Psoas muscle (tissue), 8 donors: ENCODE results near the gene PKIB. TPM values are rescaled to one million over a fixed set of nuclear protein-coding genes. Genes with fewer than 3 reads are reported as not detected.

Source experiments
- ATAC-seq, 4 donors: fragments of 200-7000 bp; cut with Tn5 transposase; one replicate each; pipeline ENCODE4 v1.9.1; 2020; ENCODE audit warnings: moderate library complexity in 3 of 4, mild to moderate bottlenecking in 2 of 4
- DNase-seq, 2 donors: peaks; one replicate each; pipeline ENCODE4 v3.0.0-alpha.2; 2020
- H3K27ac ChIP-seq: fragments of 200-600 bp; one replicate; pipeline ENCODE4 v1.8.0; 2022
- H3K27me3 ChIP-seq, 3 donors: fragments of 200-600 bp in 1 of 3; one replicate each; pipeline versions ENCODE4 v1.6.1 to v1.8.0; 2013 to 2022; ENCODE audit warnings: low read length in 2 of 3, mild to moderate bottlenecking in 2 of 3, moderate library complexity in 1 of 3; ENCODE audit not compliant: insufficient read depth in 3 of 3
- H3K36me3 ChIP-seq, 2 donors: fragments of 200-600 bp in 1 of 2; one replicate each; pipeline versions ENCODE4 v1.6.1 to v1.8.0; 2013 to 2022; ENCODE audit warnings: low read depth in 1 of 2, mild to moderate bottlenecking in 1 of 2, moderate library complexity in 1 of 2; ENCODE audit not compliant: insufficient read depth in 1 of 2
- H3K4me1 ChIP-seq: fragments of 200-600 bp; one replicate; pipeline ENCODE4 v1.8.0; 2022
- H3K4me3 ChIP-seq: fragments of 200-600 bp; one replicate; pipeline ENCODE4 v1.8.0; 2022; ENCODE audit warnings: mild to moderate bottlenecking
- H3K9me3 ChIP-seq: fragments of 200-600 bp; one replicate; pipeline ENCODE4 v1.8.0; 2022
- WGBS, 3 donors: extraction: QIAGEN DNeasy Blood & Tissue Kit; methylation state at CpG; one replicate each; pipeline versions ENCODE4 v1.1.6 to v1.1.7; 2013; 5-methylcytosine and 5-hydroxymethylcytosine counted together
- intact Hi-C, 2 donors: fragments of 100-400 bp; cut with DNase I; formaldehyde crosslinking; loops; one replicate each; pipeline versions ENCODE4 v1.11.0 to v1.14.2; 2022
- polyA plus RNA-seq, 3 donors: library from polyadenylated mRNA; stranded (reverse); fragments of 200-250 nt; gene quantifications; one replicate each; pipeline ENCODE4 v1.2.3, GENCODE V29; 2013
- total RNA-seq, 4 donors: library from RNA; stranded (reverse); fragmentation: NEBNext Ultra II Directional in 2 of 4; extraction: Animal tissue kit (Norgen Biotek cat#: 25700) in 2 of 4; gene quantifications; one replicate each; pipeline versions ENCODE4 v1.2.1 to v1.2.4, GENCODE V29; 2021 to 2023
- TF ChIP-seq, protein P1 (sequence below): fragments of 200-600 bp; IDR thresholded peaks from one replicate; pipeline ENCODE4 v1.8.0; 2022; ENCODE audit warnings: antibody characterized with exemption
- donor health status: healthy with polysubstance abuse.
- donor health status: DM: no; HTN: no; CAD: no; lungs with moderate emphysema.
- donor health status: Bipolar disorder and iron deficiency.
- donor health status: healthy.
- donor health status: DM: yes; HTN: yes; CAD: no.
- donor health status: DM: no; HTN: no; CAD: no.
- donor health status: DM: no; HTN: no; CAD: no.
- donor health status: DM: yes; HTN: yes; CAD: no.

Gene PKIB
- total and polyA plus RNA-seq, 7 donors: 0.20 to 2.4 (median 0.59) TPM

DNA sequence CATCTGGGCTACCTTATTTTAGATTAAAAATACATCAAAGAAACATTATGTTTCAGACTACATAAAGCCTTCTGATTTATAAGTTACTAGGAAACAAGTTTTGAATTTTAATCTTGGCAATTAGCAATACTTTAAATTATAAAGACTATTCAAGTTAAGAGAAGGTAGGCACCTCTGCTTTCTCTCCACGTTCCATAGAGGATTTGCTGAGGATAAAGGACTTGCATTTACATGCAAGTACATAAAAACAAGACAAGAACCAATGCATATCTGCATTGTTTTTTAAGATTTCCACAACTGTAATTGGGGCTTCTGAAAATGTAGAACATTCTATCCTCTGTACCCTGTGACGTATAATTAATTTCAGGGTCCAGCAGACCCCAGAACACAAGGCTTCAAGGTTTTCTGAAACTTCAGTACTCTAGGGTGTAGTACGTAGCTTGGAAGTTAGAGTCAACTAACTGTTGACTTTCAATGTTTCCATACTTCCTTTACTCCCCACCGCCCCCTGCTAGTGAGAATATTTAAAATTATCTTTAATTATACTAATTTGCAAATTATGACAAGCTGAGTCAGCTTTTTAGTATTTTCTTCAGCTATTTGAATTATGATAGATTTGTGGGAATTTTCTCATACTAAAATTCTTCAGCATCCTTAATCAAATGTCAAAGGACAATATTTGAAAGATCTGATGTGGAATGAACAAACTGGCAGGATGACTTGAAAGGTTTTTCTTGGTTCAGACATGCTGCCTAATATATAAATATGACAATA is 82.8 kb downstream of the PKIB start:
- WGBS, 3 donors: 64 to 81% (median 74%) methylated on average over 4 of the region's 4 CpGs
- TF ChIP-seq, protein P1, sequence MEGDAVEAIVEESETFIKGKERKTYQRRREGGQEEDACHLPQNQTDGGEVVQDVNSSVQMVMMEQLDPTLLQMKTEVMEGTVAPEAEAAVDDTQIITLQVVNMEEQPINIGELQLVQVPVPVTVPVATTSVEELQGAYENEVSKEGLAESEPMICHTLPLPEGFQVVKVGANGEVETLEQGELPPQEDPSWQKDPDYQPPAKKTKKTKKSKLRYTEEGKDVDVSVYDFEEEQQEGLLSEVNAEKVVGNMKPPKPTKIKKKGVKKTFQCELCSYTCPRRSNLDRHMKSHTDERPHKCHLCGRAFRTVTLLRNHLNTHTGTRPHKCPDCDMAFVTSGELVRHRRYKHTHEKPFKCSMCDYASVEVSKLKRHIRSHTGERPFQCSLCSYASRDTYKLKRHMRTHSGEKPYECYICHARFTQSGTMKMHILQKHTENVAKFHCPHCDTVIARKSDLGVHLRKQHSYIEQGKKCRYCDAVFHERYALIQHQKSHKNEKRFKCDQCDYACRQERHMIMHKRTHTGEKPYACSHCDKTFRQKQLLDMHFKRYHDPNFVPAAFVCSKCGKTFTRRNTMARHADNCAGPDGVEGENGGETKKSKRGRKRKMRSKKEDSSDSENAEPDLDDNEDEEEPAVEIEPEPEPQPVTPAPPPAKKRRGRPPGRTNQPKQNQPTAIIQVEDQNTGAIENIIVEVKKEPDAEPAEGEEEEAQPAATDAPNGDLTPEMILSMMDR: no peak
- Histone ChIP-seq H3K4me3 (no peak overlapping the region), H3K9me3 (peaks cover 3% of the 10 kb centered on the region), H3K27me3 (no peaks in the 10 kb centered on the region), H3K27ac (no peak overlapping the region), H3K4me1 (no peaks in the 10 kb centered on the region), H3K36me3 (no peaks in the 10 kb centered on the region)
- intact Hi-C loops: no loop called here
- no peak for ATAC-seq
- no peak for DNase-seq

DNA sequence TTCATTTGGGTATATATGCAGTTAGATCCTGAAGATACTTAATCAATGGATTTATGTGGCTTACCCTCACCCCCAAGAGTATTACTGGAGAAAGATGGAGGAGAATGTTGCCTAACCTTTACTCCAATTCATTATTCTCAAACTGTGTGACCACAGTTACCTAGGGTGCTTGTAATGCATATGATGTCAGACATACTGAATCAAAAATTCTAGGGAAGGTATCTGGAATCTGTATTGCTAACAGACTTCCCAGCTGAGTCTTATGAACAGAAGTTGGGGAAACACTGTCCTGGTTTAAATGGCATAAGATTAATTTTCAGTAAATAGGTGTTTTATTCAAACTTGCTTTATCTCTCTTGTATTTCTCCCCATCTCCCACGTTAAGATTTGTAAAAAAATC is 83.9 kb downstream of the PKIB start:
- ATAC-seq: no peak
- Histone ChIP-seq H3K4me1 (no peaks in the 10 kb centered on the region), H3K27ac (no peak overlapping the region), H3K36me3 (no peaks in the 10 kb centered on the region), H3K9me3 (peaks cover 3% of the 10 kb centered on the region), H3K4me3 (no peak overlapping the region), H3K27me3 (no peaks in the 10 kb centered on the region)
- WGBS, 3 donors: 50 to 63% (median 51%) methylated on average over 1 of the region's 1 CpG
- intact Hi-C loops: no loop called here
- DNase-seq: no peak
- TF ChIP-seq, protein P1: no peak

DNA sequence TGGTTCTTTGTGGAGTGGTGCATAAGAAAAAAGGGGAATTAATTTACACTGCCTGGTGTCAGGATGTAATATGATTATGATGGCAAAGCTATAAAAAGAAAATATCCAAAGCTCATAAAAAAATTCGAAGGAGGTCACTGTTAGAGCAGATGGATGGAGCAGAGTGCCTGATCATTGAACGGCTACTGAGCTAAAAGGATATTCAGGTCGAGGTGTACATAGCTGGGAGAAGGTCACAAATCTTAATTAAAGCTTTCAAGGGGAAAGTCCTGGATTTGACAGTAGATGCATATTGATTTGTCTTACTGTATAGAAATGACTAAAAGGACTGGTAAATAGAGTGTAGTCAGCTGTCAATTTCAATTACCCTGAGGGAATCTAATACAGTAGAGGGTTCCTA is 84.4 kb downstream of the PKIB start:
- Histone ChIP-seq H3K36me3 (no peaks in the 10 kb centered on the region), H3K27ac (no peak overlapping the region), H3K4me1 (no peaks in the 10 kb centered on the region), H3K27me3 (no peaks in the 10 kb centered on the region), H3K9me3 (peaks cover 3% of the 10 kb centered on the region), H3K4me3 (no peak overlapping the region)
- no peak for DNase-seq
- ATAC-seq: no peak
- TF ChIP-seq, protein P1: no peak
- WGBS, 3 donors: 30 to 35% (median 35%) methylated on average over 3 of the region's 3 CpGs
- intact Hi-C loops: no loop called here

DNA sequence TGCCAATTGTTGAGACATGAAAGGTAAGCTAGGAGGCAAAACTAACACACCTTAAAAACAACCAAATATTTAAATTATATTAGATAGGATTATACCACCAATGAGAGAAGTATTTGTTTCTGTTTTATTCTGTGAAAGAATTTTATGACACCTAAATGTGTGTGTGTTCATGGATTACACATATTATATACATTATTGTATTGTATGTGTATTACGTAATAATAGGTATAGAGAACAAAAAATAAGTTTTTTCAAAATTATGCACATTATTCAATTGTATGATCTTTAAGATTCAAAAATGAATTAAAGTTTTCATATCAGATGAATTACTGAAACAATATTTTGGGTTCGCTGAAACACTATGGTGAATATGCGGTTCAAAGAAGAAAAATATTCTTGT is 85.0 kb downstream of the PKIB start:
- ATAC-seq: no peak
- 64 to 96% (median 80%) methylated on average over 3 of the region's 3 CpGs for WGBS, 3 donors
- TF ChIP-seq, protein P1: no peak
- no peak for DNase-seq
- no peaks in the 10 kb centered on the region for H3K27me3 ChIP-seq
- intact Hi-C loops: no loop called here
- no peaks in the 10 kb centered on the region for H3K4me1 ChIP-seq
- H3K9me3 ChIP-seq: no peaks in the 10 kb centered on the region
- H3K4me3 ChIP-seq: no peak overlapping the region
- no peaks in the 10 kb centered on the region for H3K36me3 ChIP-seq
- H3K27ac ChIP-seq: no peak overlapping the region

DNA sequence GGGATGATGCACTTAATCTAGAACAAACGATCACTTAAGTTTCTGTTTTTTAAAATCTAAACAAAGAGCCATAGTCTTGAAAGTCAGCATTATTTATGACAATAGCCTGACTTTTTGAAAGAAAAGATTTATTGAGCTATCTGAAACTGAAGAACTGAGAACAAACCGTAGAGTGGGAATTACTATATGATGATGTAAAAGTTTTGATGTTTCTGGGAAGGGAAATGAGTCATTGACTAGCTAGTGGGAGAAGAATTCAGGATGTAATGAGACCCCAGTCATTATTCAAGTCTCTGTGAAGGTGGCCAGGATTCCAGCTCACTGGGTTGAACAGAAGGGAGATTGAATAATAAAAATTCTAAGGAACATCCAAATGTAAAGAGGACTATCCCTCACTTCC is 85.9 kb downstream of the PKIB start:
- no peak overlapping the region for H3K4me3 ChIP-seq
- no peaks in the 10 kb centered on the region for H3K9me3 ChIP-seq
- H3K4me1 ChIP-seq: no peaks in the 10 kb centered on the region
- TF ChIP-seq, protein P1: no peak
- no peaks in the 10 kb centered on the region for H3K27me3 ChIP-seq
- ATAC-seq (no peak), DNase-seq (no peak)
- intact Hi-C loops: no loop called here
- 27 to 31% (median 28%) methylated on average over 2 of the region's 2 CpGs for WGBS, 3 donors
- H3K27ac ChIP-seq: no peak overlapping the region
- no peaks in the 10 kb centered on the region for H3K36me3 ChIP-seq
